HG03060 (cell line): ENCODE measurements around the gene RXRA.

Experiments used
- ATAC-seq: cut with Tn5 transposase; IDR thresholded peaks from one replicate; pipeline ENCODE4 v1.9.1; 2021; ENCODE audit warnings: low read depth, moderate number of reproducible peaks; ENCODE audit not compliant: unreplicated experiment

RXRA gene

DNA sequence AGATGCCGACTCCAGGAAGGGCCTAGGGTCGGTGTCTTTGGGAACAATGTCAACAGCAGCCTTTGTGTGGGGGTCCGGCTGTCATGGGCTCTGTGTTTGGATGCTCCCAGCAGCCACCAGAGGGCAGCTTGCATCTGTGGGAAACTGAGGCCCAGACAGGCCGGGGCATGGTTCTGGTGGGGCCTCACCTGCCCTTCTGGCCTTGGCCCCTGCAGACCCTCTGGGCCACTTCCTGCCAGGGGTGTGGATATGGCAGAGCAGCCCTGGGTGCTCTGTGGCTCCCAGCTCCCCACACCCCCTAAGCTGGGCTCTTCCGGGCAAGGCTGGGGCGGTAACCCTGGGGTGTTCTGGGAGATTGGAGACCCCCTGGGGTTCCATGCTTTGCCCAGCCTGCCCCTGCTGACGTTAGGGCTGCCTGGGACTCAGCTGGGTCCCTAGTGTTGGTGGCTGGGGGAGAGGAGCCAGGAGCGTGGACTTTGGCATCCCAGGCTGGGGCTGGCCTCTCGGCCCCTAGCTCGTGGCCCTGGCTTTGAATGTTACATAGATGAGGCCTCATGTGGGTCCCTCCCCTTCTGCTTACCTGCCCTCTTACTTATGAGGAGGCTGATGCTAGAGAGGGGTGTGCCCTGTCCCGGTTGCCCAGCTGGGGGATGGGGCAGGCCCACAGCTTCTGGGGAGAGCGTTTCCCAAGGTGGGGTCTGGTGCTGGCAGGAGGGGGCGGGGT, 38.3 kb downstream of the RXRA start:
- ATAC-seq, result no peak

DNA sequence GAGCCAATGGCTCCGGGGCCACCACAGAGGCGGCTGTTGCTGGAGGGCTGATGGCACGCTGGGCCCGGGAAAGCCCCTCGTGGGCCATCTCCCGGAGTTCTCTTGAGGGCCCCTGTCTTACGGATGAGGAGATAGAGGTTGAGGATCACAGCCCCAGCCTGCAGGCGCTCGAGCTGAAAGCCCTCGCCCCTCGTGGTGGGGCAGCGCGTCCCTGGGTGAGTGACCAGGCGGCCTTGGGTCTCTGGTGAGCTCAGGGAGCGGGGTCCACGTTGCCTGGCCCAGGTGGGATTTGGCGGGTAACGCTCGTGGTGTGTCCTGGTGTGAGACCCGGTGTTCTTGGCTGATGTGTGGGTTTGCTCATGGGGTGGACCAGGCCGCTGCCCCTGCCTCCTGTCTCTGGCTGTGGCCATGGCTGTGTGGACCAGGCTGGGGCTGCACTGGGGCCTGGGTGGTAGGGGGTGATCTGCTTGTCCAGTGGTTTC, 38.9 kb downstream of the RXRA start:
- no peak for ATAC-seq

DNA sequence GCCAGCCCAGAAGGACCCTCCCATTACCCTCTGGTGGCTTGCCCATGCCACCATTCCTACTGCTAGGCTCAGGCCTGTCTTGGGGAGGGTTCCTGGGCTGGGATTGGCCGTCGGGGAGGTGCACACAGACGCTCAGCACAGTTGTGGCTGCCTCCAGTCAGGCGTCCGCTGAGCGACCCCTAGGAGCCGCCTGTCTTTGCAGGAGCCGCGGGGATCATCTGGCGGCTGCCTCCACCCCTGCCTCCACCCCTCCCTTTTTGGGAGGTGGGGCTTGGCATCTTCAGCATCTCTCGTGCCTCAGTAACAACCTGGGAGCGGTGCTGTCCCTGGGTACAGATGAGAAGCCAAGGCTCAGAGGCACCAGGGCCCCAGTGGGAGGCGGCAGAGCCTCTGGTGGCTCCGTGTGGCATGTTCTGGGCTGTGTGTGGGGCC, 39.6 kb downstream of the RXRA start:
- no peak for ATAC-seq

DNA sequence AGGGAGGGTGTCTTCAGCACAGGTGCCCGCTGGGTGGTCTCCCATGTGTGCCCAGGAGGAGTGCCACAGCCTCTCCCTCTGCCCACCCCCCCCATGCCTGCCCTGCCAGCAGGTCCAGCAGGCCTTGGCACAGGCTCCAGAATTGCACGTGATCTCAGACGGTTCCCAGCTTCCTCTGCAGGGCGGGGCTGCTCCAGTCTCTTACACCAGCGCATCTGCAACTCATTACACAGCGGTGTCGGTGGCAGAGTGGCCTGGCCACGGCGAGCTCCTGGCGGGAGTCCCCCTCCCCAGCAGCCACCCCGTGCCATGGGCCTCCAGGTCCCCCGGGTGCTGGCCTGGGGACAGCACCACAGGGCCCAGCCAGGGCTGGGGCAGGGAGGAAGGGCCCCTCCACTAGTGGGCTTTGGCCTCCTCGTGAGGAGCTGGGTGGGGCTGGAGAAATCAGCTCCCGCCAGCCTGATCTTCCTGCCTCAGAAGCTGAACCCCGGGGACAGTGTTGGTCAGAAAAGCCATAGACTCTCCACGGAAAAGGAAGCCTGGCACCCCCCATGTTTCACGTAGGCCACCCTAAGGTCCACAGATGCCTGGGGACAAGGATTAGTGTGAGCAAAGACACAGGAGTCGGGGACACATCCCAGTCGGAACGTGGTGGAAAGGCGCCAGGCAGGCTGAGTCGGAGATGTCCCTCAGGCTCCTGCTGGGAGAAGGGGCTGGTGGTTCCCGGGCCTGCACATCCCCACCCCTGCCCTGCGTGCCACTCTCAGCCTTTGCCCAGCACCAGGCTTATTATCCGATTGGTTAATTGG, 40.2 kb downstream of the RXRA start:
- no peak for ATAC-seq

DNA sequence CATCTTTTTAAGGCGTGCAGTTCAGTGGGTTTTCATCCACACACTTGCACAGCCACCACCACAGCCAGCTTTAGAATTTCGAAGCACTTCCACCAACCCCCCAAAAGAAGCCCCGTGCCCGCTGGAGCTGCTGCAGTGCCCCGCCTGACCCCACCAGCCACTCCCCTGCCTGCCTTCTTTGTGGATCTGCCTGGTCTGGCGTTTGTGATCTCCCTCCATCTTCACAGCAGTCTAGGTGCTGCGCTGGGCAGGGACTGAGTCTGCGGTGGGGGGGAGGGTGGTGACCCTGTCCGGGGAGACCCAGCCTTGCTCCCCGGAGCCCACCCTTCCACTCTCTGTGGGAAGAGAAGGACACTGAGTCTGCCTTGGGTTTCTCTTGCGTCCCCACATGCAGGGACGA, 40.8 kb downstream of the RXRA start:
- no peak for ATAC-seq

DNA sequence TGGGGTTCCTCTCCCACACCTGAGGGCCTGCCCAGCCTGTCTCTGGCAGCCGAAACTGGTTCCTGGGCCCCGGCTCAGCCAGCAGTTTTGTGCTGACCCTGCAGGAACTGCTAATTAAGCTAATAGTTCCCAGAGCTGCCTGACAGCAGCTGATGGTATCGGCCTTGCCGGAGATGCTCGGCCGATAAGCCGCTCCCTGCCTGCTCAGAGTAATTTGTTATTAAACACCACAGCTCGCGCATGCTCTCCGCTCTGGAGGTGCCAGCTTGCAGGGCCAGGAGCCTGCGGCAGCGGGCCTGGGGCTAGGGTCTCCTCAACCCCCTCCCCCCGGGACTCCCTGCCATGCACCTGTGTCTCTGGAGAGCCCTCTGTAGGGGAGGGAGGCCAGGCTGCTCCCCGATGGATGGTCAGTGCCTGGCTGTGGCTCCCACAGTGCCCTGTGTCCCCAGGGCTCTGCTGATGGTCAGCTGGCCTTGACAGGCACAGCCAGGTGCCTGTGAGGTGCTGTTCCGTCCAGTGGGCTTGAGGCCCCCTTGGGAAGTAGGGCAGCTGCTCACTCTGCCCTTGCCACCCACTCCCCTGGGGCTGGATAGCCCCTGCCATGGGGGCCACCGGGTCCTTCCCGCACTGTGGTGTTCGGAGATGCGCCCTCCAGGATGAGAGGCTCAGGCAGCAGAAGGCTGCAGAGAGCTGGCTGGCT, 41.7 kb downstream of the RXRA start:
- ATAC-seq, result no peak

DNA sequence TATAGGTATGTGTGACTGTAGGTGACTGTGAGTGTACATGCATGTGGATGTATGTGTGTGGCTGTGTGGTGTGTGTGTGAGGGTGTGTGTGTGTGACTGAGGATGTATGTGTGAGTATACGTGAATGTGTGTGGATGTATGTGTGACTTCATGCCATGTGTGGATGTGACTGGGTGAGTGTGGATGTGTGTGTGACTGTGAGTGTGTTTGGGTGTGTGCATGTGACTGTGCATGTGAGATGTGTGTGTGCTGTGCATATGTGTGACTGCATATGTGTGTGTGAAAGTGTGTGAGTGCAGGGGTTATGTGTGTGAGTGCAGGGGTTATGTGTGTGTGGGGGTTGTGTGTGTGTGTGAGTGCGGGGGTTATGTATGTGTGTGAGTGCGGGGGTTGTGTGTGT, 42.3 kb downstream of the RXRA start:
- ATAC-seq, result no peak

DNA sequence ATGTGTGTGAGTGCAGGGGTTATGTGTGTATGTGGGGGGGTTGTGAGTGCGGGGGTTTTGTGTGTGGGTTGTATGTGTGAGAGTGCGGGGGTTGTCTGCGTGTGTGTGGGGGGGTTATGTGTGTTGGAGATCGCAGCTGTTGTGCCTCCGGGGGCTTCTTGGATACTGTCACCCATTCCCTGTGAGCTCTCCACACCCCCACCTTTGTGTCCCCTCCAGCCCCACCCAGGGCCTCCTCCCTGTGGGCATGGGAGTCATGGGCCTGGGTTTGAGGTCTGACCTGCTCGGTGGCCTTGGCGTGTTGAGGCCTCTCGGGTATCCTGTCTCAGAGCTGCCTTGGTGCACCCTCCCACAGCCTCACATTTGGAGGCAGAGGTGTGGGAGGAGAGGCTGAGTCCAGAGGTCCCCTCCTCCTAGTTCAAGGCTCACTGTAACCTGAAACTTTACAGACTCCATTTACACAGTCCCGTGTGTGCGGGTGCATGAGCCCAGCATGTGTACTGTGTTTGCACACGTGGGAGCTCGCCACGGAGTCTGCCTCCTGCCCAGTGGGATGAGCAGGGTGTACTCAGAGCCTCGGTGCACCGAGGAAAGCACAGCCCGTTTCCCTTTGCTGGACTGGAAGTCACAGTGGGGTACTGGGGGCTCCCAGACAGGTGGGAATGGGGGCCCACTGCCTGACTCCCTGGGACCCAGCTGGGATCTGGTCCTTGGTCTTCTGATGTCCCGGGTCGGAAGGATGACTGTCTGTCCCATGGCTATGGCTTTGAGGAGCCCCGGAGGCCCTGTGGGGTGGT, 43.4 kb downstream of the RXRA start:
- ATAC-seq, result no peak

DNA sequence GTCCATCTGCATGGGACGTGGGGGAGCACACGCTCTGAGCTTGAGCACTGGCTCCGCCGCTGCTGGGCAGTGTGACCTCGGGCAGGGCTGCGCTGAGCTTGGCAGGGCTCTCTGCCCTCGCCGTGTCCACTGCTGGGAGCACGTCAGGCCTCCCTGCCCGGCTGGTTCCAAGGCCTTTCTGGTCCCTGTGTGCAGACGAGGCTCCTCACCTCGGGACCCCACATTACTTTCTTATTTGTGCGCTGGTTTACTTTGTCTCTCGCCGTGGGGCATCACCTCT, 43.9 kb downstream of the RXRA start:
- no peak for ATAC-seq

DNA sequence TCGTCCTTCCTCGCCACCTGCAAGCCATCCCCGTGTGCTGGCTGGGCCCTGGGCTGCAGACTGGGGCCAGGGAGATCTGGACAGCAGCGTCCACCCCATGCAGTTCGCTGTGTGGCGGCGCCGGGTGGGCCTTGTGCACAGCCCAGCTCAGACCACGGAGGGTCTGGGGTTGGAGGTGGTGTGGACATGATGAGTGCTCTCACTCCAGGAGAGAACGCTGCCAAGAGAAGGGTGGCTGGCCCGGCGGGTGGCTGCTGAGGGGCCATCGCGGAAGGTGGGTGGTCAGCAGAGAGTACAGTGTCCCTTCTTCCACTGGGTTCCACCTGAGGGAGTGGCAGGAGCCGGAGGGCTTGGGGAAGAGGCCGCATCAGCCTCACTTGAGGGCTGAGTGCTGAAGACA, 44.4 kb downstream of the RXRA start:
- no peak for ATAC-seq

DNA sequence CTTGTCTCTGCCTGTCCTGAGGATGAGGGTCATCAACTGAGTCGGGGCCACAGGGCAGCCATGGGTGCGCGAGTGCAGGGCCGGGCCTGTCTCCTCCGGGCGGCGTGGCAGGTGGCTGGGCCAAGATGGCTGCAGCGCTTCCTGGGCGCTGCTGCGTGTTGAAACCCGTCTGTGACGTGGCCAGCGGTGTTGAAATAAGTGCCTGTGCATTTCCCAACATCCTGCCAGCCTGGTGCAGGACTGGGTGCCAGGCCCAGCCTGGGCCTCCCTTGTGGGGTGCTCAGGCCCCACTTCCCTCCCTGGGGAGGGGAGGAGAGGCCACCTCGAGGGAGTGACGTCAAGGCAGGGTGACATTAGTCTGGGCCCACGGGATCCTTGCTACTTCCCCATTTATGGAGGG, 45.5 kb downstream of the RXRA start:
- no peak for ATAC-seq

DNA sequence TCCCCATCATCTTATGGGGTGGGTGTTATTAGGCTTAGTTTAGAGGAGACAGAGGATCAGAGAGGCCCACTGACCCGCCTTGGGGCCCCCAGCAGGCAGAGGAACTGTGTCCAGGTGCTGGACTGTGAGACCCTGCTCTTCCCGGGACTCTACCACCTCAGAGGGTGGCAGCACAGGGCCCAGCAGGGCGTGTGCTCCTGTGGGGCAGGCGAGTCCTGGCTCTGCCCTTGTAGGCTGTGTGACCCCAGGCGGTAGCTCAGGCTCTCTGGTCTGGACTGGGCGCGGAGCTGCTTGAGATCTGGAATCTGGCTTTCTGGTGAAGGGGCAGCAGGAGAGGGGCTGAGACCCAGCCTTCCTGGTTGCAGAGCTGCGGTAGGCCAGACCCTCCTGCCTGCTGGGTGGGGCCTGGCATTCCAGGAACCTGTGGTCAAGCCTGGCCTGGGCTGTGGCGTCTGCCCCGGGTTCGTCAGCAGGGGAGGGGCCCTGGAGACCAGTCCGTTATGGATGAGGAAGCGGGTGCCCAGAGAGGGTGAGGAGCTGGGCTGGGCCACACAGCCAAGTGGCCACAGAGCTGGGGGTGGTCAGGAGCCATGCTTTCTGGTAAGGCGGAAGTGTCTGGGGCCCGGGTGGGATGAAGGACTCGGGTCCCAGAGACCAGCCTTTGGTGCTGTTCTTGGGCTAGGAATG, 46.5 kb downstream of the RXRA start:
- no peak for ATAC-seq

DNA sequence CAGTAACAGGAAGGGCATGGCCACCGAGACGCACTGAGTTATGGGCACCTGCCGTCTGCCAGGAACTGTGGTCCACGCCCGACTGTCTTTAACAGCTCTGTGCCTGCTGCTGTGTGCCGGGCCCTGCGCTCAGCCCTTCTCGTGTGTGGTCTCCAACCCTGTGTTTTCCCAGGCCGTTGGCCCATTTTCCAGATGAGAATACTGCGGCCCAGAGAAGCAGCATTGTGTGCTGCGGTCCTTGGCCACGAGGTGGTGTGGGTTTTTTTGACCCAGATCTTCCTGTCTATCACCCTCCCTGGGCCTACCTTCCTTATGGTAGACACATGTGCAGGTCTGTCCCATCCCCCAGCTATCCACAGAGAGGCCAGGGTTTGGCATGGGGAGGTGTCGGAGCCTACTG, 47.0 kb downstream of the RXRA start:
- no peak for ATAC-seq

DNA sequence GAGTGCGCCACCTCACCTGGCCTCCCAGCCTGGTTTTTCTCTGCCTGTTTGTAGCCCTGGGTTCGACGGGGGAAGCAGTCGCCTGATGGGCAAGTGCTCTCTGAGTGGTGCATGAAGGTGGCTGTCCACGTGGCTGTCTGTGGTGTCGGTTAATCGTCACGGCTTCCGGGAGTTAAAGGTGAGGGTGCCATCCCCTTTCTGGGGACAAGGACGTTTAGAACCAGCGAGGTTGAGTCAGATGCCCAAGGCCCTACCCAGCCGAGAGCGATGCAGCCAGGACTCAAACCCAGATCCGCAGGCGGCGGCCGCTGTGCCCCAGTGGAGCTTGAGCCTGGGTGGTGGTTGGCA, 47.7 kb downstream of the RXRA start:
- ATAC-seq, result no peak

DNA sequence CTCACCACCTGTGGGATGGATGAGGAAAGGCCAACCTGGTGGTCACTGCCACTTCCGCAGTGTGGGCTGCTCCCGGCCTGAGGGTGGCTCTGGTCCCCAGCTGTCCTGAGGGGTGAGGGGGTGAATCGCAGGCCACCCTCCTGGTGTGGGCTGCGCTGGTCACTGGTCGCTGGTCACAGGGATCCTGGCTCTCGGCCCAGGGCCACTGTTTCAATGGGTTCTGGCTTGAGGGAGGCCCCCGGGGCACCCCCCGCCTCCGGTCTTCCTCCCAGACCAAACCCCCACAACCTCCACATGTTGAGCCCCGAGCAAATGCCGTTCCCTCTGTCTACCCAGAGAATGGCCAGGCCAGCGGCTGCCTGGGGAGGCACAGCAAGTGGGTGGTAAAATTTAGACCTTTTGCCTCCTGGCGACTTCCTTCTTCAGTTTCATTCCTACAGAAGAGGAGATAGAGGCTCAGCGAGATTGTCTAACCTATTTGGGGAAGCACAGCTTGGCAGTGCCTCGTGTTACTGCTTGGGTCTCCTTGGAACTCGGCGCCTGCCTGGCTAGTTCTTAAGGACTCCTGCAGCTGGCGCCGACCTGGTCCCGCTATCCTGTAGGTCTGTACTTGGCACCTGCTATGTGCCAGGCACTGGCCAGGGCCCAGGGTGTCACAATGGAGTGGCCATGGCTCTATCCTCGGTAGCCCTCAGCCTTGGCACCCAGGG, 48.2 kb downstream of the RXRA start:
- no peak for ATAC-seq

DNA sequence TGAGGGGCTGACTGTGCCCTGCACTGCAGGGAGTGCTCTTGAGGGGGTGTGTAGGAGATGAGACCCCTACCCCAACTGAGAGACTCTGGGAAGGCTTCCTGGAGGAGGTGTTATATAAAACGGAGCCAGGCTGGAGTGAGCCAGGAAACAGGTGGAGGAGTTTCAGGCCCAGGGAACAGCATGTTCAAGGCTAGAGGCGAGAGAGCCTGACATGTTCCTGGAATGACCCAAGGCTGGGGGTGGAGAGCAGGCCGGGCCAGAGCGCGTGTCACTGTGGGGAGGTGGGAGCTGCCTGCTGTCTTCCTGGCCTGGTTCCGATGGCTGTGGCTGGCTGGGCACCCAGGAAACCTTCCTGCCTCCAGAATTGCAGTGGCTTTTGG, 48.7 kb downstream of the RXRA start:
- no peak for ATAC-seq

DNA sequence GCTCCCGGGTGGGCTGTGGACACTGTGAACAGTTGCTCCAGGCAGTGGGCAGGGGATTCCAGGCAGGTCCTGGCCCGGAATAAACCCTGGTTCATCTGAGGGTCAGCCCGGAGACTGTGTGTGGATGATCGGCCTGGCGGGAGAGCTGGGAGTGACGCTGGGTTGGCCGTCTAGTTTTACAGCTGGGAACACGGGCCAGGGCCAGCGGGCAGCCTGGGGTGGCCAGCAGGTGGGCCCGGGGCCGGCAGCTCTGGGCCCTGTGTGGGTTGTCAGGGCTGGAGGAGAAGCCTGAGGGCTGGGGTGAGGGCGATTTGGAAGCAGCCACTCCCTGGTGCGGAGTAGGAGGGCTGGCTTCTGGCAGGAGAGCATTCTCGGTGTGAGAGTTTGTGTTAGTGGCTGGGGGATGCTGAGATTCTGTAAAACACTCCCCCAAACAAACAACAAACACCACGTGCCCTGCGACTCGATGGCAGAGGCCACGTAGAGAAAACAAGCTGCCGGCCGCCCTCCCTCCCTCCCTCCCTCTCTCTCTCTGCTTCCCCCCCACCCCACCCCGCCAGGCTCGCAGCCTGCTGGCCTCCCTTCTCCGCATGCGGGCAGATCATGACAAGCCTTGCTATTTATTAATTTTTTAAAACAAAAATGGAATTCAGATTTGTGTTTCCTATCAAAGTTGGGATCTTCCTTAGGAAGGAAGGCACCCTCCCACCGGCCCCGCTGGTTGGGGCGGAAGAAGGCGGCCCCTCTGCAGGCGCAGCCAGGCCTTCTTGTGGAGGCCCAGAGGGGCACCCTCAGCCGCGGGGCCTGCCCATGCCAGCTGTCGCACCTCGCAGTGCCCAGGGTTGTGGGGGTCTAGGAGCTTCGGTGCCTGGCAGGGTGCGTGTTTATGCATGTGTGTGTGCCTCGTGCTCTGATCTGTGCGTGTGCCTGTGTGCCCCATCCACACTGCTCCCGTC, 49.5 kb downstream of the RXRA start:
- no peak for ATAC-seq

DNA sequence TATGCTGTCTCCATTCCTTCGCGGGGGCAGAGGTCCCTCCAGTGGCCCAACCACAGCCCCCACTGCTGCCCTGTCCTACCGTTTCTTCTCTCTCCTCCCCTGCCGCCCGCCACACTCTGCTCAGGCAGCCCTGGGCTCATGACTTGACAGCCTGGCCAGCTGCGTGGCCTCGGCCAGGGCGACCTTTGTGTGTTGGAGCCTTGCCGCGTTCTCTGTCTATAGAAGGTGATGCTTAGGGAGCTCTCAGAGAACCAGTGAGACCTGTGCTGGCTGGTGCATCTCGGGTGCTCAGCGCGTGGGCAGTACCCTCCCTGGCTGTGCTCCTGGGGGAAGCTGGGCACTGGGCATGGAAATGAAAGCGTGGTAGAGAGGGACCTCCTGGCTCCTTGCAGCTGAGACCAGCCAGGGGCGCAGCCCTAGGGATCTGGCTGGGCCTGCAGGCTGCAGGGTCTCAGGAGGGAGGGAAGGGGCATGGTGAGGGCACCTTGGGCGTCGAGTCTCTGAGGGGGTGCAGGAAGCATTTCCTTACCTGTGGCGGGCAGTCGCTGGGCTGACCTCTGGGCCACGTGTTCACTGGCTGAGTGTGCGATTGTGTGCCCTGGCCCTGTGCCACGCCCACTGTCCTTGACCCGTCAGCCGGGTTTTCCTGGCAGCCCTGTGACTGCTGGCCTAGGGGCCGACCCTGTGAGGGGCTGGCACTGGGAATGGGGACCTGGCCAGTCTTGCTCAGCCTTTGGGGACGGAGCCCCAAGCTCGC, 50.3 kb downstream of the RXRA start:
- ATAC-seq, result no peak
